Cardiac fibroblast (primary cell): ENCODE measurements around the gene PDZD2.

Experiments
- DNase-seq, 2 donors: peaks; one replicate each; pipeline versions ENCODE4 v3.0.0 to v3.0.0-alpha.2; 2010; ENCODE audit warnings: low read depth in 2 of 2
- H3K4me3 ChIP-seq, 2 donors: replicated peaks in 1 of 2; 1 replicate in 1 of 2; 2 replicates in 1 of 2; pipeline ENCODE4 v1.5.1; 2011; ENCODE audit warnings: low read depth in 2 of 2, low read length in 2 of 2, mild to moderate bottlenecking in 2 of 2, moderate library complexity in 1 of 2
- CTCF ChIP-seq: IDR thresholded peaks from one replicate; pipeline ENCODE4 v1.5.1; 2011; ENCODE audit warnings: low read depth, mild to moderate bottlenecking, low read length, inconsistent platforms

Gene PDZD2

GRCh38 chr5:32024751-32025150 lies 385.8 kb downstream of the PDZD2 start:
- H3K4me3 ChIP-seq, result no peak overlapping the region
- TF ChIP-seq CTCF, result no peak
- no peak for DNase-seq

GRCh38 chr5:32027093-32027716 lies 388.3 kb downstream of the PDZD2 start:
- H3K4me3 ChIP-seq, result peak overlapping the region in 1 of 2 donors; percentile 18
- peak in 1 of 2 donors; percentile 65 for DNase-seq
- TF ChIP-seq CTCF, result no peak

GRCh38 chr5:32027717-32028458 lies 389.0 kb downstream of the PDZD2 start:
- peak; percentile 98 to 100 for DNase-seq
- H3K4me3 ChIP-seq, result peak overlapping the region in 1 of 2 donors; percentile 18
- TF ChIP-seq CTCF, result no peak

- no peak overlapping the region for H3K4me3 ChIP-seq
- DNase-seq, result peak in 1 of 2 donors; percentile 62
- no peak for TF ChIP-seq CTCF
Measured at GRCh38 chr5:32029261-32029660, 390.3 kb downstream of the PDZD2 start.

GRCh38 chr5:32029781-32030180 lies 390.9 kb downstream of the PDZD2 start:
- no peak for TF ChIP-seq CTCF
- no peak overlapping the region for H3K4me3 ChIP-seq
- no peak for DNase-seq

- H3K4me3 ChIP-seq, result no peak overlapping the region
- no peak for TF ChIP-seq CTCF
- peak in 1 of 2 donors; percentile 35 for DNase-seq
Measured at GRCh38 chr5:32030222-32030621, 391.3 kb downstream of the PDZD2 start.
